NCI-H748 treated with DMSO at 0.1 percent for 48 hours (cell line): ENCODE data around the gene ECSIT.
"Not testable (repeated sequence)": the region's sequence is repeated elsewhere in the genome, so short reads cannot be mapped to it uniquely, and the experiment has no call there.

Experiments used
- DNase-seq: peaks from one replicate; lab custom pipeline; 2025; lab: John Stamatoyannopoulos, UW

The ECSIT gene, protein sequence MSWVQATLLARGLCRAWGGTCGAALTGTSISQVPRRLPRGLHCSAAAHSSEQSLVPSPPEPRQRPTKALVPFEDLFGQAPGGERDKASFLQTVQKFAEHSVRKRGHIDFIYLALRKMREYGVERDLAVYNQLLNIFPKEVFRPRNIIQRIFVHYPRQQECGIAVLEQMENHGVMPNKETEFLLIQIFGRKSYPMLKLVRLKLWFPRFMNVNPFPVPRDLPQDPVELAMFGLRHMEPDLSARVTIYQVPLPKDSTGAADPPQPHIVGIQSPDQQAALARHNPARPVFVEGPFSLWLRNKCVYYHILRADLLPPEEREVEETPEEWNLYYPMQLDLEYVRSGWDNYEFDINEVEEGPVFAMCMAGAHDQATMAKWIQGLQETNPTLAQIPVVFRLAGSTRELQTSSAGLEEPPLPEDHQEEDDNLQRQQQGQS

DNA sequence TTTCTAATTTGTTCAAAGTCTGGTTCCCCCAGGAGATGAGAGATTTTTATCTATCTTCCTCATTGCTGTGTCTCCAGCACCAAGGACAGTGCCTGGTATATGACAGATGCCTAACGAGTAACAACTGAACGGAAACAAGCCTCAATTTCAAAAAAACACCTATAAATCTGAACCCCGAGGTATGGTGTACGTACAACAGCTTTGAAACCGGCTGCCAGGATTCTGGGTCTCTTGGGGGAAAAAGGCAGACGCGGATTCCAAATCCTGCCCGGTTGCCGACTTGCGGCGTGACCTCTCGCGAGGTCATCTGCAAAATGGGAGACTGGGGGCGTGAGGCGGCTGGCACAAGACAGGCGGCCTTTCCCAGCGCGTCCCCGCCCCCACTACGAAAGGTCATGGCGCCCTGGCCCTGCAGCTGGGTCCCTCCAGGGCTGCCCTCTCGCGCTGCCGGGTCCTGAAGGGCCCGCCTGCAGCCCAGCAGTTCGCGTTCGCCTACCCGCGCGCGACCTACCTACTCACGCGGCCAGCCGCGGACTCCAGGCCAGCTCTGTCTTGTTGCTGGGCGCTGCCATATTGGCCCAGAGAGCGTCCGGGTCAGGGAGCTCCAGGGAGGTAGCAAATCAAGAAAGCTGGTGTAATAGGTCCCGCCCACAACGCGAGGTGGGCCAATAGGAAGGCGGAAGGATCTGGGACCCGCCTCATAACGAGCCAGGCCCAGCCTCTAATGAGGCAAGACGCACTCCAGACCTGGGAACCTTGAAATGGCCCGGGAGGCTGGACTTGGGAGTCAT, at the start of gene ECSIT:
TSS of gene ECSIT (minus strand) at position 584 of the 791 bp plus-strand sequence. CDS start 9,964 bp downstream, outside the sequence.
- peak; percentile 88 for DNase-seq

DNA sequence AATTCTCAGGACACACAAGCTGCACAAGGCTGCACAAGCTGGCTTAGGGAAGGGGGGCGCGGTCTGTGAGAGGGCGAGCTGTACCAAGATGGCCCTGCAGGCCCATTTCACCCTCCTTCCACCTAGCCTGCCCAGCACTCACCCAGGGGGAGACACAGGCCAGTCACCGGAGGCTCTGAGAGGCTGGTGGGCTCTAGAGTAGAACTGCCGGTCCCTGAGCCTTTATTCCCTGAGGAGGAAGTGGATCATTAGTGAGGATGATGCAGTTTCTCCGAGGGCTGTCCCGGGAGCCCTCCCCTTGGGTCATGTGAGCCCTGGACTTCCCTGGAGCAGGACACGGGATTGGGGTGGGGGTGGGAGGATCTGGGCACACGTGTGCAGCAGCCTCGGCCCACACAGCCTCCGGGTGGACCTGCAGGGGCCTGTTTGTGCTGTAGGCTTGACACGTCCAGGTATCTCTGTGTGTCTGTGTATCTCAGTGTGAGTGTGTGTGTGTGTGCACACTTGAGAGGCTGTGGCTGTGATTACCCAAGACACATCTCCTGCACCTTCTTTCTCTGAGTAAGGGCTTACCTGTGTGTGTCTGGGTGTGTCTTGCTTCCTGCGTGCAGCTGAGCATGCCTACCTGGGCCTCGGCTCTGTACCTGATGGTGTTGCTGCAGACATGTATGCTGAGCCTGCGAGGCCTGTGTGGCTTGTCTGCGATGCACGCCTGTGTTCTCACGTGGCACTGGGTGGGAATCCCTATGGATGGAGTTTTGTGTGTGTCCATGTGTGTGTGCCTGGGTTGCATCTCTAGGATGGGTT, 48.7 kb upstream of the ECSIT start, which contains the start of gene ACP5:
TSS of gene ACP5 (minus strand) at position 195 of the 807 bp plus-strand sequence. CDS start 328 bp downstream, outside the sequence.
- no peak for DNase-seq

DNA sequence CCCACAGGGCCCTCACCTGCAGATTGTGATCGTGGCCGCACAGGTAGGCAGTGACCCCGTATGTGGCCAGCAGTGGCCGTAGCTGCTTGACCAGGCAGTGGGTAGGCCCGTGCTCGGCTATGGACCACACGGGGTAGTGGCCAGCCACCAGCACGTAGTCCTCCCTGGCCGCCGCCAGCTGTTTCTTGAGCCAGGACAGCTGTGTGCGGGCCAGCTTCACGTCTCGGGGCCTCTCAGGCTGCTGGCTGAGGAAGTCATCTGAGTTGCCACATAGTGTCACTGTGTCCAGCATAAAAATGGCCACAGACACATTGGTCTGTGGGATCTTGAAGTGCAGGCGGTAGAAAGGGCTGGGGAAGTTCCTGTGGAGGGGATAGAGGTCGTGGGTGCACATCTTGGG, 47.3 kb upstream of the ECSIT start:
- no peak for DNase-seq

DNA sequence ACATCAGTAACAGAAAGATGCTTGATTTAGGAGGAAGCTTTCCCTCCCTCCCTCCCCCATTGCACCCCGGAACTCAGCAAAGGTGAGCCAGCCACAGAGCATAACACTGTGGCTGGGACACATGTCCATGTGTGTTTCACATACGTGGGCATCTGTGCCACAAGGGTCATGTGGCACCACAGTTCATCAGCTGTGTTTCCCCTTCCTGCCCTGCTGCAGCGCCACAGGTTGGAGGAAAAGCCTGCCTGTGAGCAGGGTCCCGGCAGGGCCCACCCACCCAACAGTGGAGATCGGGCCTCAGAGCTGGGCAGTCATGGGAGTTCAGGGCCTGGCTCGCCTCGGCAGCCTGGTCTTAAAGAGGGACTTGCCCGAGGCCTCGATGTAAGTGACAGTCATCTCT, 45.8 kb upstream of the ECSIT start:
- no peak for DNase-seq

DNA sequence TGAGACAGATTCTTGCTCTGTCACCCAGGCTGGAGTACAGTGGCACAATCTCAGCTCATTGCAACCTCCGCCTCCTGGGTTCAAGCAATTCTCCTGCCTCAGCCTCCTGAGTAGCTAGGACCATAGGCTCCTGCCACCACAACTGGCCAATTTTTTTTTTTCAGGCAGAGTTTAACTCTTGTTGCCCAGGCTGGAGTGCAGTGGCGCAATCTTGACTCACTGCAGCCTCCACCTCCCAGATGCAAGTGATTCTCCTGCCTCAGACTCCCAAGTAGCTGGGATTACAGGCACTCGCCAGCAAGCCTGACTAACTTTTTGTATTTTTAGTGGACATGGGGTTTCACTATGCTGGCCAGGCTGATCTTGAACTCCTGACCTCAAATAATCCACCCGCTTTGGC, 44.8 kb upstream of the ECSIT start:
- not testable (repeated sequence) for DNase-seq

DNA sequence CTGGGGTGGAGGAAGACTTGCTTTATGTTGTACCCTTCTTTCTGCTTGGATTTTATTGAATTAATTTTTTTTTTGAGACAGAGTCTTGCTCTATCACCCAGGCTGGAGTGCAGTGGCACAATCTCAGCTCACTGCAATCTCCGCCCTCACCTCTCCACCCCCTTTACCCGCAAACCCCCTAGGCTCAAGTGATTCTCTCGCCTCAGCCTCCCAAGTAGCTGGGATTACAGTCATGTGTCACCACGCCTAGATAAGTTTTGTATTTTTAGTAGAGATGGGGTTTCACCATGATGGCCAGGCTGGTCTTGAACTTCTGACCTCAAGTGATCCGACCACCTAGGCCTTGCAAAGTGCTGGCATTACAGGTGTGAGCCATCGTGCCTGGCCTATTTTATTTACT, 44.4 kb upstream of the ECSIT start:
- DNase-seq = not testable (repeated sequence)

DNA sequence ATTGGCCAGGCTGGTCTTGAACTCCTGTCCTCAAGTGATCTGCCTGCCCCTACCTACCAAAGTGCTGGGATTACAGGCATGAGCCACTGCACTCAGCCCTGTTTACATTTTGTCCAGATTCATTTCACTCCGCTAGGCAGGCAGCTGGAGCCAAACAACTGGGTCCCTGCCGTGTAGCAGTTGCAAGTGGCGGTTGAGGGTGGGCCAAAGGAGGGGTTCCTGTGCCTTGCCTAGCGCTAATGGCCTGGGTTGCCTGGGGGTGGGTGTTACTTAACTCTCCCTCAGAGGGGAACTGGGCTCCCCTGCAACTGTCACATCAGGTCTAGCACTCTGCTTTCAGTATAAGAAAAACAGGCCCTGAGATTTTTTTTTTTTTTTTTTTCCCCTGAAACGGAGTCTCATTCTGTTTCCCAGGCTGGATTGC, 41.1 kb upstream of the ECSIT start:
- DNase-seq = no peak

DNA sequence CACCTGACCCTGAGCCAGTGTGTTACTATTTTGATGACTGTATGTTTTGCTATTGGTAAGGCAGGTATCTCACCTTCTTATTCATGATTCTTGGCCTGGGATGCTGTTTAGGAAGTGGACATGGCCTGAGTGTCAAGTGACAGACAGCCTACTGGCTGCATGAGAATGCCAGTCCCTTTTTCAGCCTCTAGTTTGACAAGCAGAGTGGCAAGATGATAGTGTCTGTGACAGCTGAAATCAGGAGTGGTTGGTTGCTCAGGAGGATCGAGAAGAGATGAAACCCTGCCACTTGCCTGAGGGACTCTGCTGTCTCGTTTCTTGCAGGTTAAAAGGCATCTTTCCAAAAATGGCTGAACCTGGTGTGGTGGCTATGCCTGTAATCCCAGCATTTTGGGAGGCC, 37.2 kb upstream of the ECSIT start:
- DNase-seq = no peak

DNA sequence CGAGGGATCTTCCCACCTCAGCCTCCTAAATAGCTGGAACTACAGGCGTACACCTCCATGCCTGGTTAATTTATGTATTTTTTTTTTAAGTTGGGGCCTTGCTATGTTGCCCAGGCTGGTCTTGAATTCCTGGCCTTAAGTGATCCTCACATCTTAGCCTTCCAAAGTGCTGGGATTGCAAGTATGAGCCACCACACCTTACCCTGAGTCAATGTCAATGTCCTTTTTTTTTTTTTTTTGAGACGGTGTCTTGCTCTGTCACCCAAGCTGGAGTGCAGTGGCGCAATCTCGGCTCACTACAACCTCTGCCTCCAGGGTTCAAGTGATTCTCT, 36.7 kb upstream of the ECSIT start:
- not testable (repeated sequence) for DNase-seq

DNA sequence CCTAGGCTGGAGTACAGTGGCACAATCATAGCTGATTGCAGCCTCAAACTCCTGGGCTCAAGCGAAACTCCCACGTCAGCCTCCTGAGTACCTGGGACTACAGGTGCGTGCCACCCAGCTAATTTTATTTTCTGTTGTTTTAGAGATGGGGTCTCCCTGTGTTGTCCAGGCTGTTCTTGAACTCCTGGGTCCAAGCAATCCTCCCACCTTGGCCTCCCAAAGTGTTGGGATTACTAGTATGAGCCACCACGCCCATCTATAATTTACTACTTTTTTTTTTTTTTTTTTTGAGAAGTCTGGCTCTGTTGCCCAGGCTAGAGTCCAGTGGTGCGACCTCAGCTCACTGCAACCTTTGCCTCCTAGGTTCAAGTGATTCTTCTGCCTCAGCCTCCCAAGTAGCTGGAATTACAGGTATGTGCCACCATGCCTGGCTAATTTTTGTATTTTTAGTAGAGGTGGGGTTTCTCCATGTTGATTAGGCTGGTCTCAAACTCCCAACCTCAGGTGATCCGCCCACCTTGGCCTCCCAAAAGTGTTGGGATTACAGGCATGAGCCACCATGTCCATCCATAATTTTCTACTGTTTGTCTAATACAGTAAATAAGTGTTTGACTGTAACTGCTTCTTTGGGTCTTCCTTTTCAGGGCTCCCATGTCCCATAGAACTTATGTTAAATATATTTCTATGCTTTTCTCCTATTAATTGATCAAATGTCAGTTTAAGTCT, 35.3 kb upstream of the ECSIT start:
- DNase-seq = not testable (repeated sequence)

DNA sequence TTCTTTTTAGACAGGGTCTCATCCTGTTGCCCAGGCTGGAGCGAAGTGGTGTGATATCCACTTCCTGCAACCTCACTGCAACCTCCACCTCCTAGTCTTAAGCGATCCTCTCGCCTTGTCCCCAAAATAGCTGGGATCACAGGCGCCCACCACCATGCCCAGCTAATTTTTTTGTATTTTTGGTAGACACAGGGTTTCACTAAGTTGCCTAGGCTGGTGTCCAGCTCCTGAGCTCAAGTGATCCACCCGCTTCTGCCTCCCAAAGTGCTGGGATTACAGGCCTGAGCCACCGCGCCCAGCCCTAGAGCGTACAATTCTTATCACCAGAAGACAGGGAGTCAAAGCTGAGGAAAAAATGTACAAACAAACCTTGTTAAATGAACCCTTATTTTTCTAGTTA, 34.6 kb upstream of the ECSIT start:
- DNase-seq = no peak

DNA sequence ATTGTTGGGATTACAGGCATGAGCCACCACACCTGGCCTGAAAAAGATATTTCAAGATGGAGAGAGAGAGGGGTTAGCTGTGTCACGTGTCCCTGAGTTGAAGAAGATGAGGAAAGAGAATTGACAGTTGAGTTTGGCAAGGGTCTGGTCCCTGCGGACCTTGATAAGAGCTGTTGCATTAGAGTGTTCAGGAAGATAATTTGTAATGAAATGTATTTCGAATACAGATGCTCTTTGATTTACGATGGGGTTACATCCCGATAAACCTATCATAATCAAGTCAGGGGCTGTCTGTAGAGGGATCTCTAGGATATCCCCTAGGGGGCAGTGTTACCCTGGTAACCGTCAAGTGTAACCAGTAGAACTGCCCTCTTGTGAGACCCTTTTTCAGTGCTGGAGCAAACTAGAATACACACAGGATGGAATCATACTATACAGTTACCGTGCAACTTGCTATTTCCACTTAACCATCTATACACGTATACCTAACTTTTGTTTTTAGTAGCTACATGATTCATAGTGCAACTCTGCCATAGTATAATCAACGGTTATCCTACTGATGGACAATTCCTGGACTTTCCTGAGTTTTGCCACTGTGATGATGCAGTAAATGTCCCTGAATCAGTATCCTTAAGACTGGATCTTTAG, 31.6 kb upstream of the ECSIT start:
- DNase-seq = peak; percentile 19

DNA sequence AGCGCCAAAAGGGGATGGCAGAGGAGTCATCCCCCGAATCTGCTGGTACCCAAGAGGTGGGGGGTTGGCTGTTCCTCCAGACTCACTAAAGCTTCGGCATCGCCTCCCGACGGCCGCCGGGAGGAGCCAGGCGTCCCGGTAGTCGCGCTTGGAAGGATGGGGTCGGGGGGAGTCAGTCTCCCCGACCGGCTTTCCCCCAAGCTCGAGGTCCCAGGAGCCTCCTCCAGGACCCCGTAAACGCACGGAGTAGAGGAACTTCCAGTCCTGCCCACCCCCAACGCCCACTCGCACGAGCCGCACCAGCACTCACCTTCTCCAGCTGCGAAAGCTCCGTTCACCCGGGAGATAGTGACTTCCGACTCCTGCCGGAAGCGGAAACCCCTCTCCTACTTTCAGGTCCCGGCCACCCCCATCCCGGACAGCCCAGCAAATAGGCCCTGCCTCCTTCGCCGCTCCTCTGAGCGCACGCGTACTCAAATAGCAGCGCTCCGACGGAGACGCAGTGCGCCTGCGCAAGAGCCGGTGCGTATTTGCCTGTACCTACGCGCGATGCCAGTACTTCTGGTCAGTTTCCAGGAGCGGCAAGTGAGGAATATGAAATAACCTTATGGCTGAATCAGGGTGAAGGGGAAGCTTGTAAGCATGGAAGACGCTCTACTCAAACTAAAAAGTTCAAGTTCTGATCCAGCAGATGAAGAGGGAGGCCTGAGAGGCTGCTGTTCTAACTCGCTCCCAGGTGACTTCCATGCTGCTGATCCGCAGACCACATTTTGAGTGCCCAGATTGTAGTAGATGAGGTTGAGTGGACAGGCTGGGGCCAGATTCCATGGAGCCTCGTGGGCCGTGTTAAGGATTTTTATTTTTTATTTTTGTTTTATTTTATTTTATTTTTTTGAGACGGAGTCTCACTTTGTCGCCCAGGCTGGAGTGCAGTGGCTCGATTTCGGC, 30.2 kb upstream of the ECSIT start, which contains the start of gene ELOF1:
TSS of gene ELOF1 (minus strand) at position 350 of the 948 bp plus-strand sequence. CDS start 4,883 bp downstream, outside the sequence.
- peak; percentile 89 for DNase-seq

DNA sequence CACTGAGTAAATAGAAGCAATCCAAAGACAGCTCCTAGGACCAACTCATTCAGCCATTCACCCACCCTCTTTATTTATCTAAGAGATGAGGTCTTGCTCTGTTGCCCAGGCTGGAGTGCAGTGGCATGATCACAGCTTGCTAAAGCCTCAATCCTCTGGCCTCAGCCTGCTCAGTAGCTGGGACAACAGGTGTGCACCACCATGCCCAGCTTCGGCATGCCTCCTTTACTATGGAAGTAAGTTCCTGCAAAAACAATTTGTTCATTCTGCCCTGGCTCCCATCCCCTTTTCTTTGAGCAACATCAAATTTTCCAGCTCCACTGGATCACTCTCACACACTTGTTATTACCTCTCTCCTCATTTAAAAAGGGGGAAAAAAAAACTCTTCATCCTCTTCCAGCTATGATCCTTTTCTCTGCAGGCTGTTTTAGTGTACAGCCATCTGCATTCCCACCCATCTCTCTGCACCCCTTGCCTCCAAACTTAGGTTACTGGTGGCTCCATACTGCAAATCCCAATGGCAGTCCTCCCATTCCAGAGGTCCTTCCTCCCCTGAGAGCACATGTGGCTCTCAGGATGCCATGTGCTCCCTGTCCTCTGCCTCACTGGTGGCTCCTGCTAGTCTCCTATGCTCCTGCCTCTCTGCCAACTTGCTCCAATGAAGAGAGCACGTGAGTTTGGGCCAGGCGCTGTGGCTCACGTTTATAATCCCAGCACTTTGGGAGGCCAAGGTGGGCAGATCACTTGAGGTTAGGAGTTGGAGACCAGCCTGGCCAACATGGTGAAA, 27.9 kb upstream of the ECSIT start:
- DNase-seq = no peak

DNA sequence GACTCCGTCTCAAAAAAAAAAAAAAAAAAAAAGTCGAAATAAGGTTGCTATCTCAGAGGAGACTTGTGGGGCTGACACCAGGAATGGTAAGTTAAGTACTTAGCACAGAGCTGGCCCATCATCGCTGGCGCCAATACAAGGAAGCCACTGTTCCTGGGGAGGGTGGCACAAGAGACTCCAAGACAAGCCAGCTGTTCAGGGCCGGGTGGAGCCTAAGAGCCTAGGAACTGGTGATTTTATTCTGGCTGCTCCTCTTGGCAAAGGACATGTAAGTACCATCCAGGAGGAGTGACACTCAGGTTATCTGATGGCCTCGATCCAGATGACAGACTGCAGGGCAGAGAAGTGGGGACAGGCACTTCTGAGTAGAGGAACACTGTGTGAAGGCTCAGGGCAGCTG, 26.3 kb upstream of the ECSIT start:
- no peak for DNase-seq

DNA sequence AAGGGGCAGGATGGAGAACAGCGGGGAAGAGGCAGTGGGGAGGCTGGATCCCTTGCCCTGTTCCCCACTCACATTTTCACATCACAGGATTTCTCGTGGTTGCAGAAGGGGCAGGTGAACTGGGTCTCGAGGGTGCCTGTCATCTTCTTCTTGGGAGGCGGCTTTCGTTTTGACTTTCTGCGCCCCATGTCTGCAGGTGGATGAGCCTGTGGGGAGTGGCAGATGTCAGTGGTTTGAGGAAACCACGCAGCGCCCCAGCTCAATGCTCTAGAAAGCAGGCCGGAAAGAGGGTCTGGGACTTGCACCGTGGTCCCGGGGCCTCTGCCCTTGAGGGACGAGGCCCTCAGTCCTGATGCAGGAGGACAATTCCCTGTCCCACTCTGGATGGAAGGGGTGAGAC, 25.2 kb upstream of the ECSIT start:
- DNase-seq = no peak

DNA sequence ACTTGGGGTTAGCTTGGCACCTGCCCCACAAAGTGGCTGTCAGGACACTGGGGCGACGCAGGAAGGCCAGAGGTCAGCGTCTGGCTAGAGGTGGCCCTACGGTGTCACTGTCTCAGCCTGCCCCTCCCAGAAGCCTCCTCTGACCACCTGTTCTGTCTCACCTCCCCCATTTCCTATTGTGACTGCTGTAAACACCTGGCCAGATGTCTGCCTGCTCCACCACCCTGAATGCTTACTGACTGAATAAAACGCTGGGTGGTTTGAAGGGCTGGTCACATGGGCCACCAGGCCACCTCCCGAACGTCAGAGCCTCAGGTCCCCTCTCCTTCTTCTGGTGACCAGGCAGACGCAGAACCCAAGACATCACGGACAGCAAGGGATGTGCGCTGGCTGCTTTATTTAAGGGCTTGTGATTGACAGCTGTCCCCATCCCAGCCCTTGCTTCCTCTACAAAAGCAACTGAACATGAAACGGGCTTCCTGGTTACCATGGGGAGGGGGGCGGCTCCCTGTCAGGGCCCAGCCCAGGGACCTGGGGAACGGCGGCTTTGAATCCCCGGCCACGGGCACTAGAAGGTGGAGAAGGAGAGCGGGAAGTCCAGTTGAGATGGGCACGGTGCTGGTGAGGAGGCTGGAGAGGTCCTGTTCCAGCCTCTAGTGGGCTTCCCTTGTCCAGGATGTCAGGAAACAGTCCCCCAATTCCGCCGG, 23.9 kb upstream of the ECSIT start:
- no peak for DNase-seq

DNA sequence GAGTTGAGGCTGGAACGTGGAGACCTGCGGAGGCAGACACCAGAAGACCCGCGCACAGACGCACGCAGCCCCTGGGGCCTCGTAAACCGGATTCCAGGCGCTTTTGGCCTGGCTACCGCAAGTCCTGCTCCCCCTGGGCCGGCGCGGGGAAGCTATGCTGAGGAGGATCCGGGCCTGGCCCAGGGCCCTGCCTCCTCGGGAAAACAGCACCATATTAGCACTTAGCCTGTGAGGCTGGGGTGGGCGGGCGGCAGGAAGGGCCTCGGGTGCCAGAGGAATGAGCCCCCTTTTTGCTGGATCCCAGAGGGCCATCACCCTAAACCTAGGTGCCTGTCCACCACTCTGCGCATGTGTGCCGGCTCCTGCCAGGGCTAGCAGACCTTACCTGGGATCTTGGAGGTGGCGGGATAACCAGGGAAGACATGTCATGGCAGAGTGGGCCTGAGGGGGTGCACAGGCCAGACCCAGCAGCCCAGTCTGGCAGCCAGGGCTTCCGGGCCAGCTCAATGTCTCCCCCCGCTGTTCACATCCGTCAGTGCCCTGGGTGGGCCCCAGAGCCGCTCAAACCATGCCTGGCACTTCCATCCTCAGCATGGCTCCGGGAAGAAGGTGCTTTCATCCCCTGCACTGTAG, 22.8 kb upstream of the ECSIT start:
- DNase-seq = no peak
